Transverse colon (tissue), 3 donors: Measurements from ENCODE around the gene CD151.

Source experiments
- EP300 ChIP-seq: sonication (generic); formaldehyde crosslinking; IDR thresholded peaks from one replicate; pipeline ENCODE4 v1.6.1; 2017; ENCODE audit warnings: antibody characterized with exemption, low read depth
- POLR2A ChIP-seq: fragments of 450-650 bp; IDR thresholded peaks from one replicate; pipeline ENCODE4 v1.6.1; 2016; ENCODE audit warnings: antibody characterized with exemption, mild to moderate bottlenecking, moderate library complexity
- TF ChIP-seq, protein P1 (sequence below), 5 experiments: fragments of 200-600 bp in 3 of 5; fragments of 450-650 bp in 2 of 5; sonication (generic) in 3 of 5; IDR thresholded peaks; 1 replicate in 2 of 5; 2 replicates in 3 of 5; pipeline ENCODE4 v1.5.1; 2016 to 2017; ENCODE audit warnings: antibody characterized with exemption in 5 of 5, inconsistent platforms in 3 of 5, mild to moderate bottlenecking in 2 of 5, moderate library complexity in 1 of 5

DNA sequence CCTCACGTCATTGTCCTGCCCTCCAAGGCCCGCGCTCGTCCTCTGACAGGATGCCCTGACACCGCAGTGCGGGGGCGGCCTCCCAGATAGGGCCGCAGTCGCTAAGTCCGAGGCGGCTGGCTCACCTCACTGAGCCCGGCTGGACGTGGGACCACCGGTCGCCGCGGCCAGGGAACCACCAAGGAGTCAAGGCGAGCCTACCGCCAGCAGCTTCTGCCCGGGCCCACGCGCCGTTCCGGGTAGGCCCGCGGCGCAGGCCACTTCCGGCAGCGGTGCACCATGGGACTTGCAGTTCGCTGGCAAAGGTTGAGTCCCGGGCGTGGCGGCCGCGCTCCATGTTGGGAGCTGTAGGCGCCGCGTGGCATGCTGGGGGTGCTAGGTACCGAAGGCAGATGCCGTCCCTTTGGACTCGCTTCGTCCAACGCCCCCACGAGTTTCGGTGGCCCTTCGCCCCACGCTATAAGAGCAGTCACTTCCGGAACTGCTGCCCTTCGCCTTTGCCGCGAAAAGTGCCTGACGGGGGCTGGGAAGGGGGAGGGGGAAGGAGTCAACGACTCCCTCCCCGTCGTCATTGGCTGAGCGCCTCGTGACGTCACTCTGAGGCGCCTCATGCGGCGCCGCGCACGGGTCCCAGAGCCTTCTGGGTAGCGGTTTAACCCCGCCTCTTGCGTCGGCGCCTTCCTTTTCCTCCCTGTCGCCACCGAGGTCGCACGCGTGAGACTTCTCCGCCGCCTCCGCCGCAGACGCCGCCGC is 23.3 kb upstream of the CD151 start, which contains the start of gene RPLP2:
- peak; percentile 90 for TF ChIP-seq POLR2A
- TF ChIP-seq, protein P1, sequence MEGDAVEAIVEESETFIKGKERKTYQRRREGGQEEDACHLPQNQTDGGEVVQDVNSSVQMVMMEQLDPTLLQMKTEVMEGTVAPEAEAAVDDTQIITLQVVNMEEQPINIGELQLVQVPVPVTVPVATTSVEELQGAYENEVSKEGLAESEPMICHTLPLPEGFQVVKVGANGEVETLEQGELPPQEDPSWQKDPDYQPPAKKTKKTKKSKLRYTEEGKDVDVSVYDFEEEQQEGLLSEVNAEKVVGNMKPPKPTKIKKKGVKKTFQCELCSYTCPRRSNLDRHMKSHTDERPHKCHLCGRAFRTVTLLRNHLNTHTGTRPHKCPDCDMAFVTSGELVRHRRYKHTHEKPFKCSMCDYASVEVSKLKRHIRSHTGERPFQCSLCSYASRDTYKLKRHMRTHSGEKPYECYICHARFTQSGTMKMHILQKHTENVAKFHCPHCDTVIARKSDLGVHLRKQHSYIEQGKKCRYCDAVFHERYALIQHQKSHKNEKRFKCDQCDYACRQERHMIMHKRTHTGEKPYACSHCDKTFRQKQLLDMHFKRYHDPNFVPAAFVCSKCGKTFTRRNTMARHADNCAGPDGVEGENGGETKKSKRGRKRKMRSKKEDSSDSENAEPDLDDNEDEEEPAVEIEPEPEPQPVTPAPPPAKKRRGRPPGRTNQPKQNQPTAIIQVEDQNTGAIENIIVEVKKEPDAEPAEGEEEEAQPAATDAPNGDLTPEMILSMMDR (IDR thresholded peaks at IDR 0.05): no peak
- TF ChIP-seq EP300: peak; percentile 29
